SK-N-SH (cell line): ENCODE measurements around the gene RPRD2. TPM values are rescaled to one million over a fixed set of nuclear protein-coding genes. Genes with fewer than 3 reads are reported as not detected.

Source experiments
- CTCF ChIA-PET: fragments of 300-600, 350-600 bp; formaldehyde crosslinking; extraction: SDS; loops from one replicate; lab custom pipeline; 2021; lab: Yijun Ruan, JAX
- POLR2A ChIA-PET: fragments of 350-600 bp; sonication (Branson Sonifier 250); formaldehyde crosslinking; extraction: SDS; loops from one replicate; lab custom pipeline; 2020; ENCODE audit warnings: antibody characterized with exemption, inconsistent platforms; lab: Yijun Ruan, JAX
- DNase-seq: peaks from one replicate; pipeline ENCODE4 v3.0.0; 2012
- H2AFZ ChIP-seq: fragments of 200-600 bp; sonication (generic); 2 replicates; pipeline ENCODE4 v1.8.1; 2016; ENCODE audit warnings: antibody characterized with exemption, mild to moderate bottlenecking, low read depth
- H3F3A ChIP-seq: fragments of 200-600 bp; sonication (generic); replicated peaks from 2 replicates; pipeline ENCODE3; 2016; ENCODE audit warnings: antibody characterized with exemption, mild to moderate bottlenecking; ENCODE audit not compliant: insufficient read depth
- H3K27ac ChIP-seq, 2 experiments: fragments of 200-500 bp in 1 of 2; fragments of 200-600 bp in 1 of 2; sonication (Bioruptor generic) in 1 of 2; sonication (generic), shearing (Covaris generic) in 1 of 2; 2 replicates each; pipeline versions ENCODE4 v1.5.1 to v1.6.1; 2014 to 2016; ENCODE audit warnings: low read depth in 2 of 2, inconsistent platforms in 1 of 2, low read length in 1 of 2, mild to moderate bottlenecking in 1 of 2, mixed read lengths in 1 of 2
- H3K27me3 ChIP-seq: fragments of 200-600 bp; sonication (generic), shearing (Covaris generic); 2 replicates; pipeline ENCODE4 v1.6.1; 2016; ENCODE audit warnings: mixed run types; ENCODE audit not compliant: insufficient read depth
- H3K36me3 ChIP-seq, 2 experiments: fragments of 200-500 bp in 1 of 2; fragments of 200-600 bp in 1 of 2; sonication (Bioruptor generic) in 1 of 2; sonication (generic) in 1 of 2; replicated peaks in 1 of 2; 2 replicates each; pipeline versions ENCODE3 to v1.5.1; 2014 to 2016; ENCODE audit warnings: low read length in 1 of 2, mild to moderate bottlenecking in 1 of 2; ENCODE audit not compliant: insufficient read depth in 2 of 2, control insufficient read depth in 1 of 2
- H3K4me1 ChIP-seq, 2 experiments: fragments of 200-500 bp in 1 of 2; fragments of 200-600 bp in 1 of 2; sonication (Bioruptor generic) in 1 of 2; sonication (generic), shearing (Covaris generic) in 1 of 2; 2 replicates each; pipeline versions ENCODE4 v1.5.1 to v1.6.1; 2014 to 2016; ENCODE audit warnings: low read depth in 1 of 2, low read length in 1 of 2, mixed run types in 1 of 2; ENCODE audit not compliant: insufficient read depth in 2 of 2, control insufficient read depth in 1 of 2
- H3K4me2 ChIP-seq: fragments of 200-600 bp; sonication (generic), shearing (Covaris generic); 2 replicates; pipeline ENCODE4 v1.6.1; 2017; ENCODE audit warnings: mixed run types
- H3K4me3 ChIP-seq, 2 experiments: fragments of 200-500 bp in 1 of 2; fragments of 200-600 bp in 1 of 2; sonication (Bioruptor generic) in 1 of 2; sonication (generic), shearing (Covaris generic) in 1 of 2; 2 replicates each; pipeline versions ENCODE4 v1.5.1 to v1.8.1; 2014 to 2016; ENCODE audit warnings: low read depth in 2 of 2, inconsistent platforms in 1 of 2, low read length in 1 of 2, mild to moderate bottlenecking in 1 of 2, mixed read lengths in 1 of 2, moderate library complexity in 1 of 2
- H3K79me2 ChIP-seq: fragments of 200-600 bp; sonication (generic); 2 replicates; pipeline ENCODE4 v1.8.1; 2017; ENCODE audit warnings: mild to moderate bottlenecking; ENCODE audit not compliant: insufficient read depth
- H3K9ac ChIP-seq: fragments of 200-600 bp; sonication (generic); 2 replicates; pipeline ENCODE4 v1.6.1; 2017; ENCODE audit warnings: mixed run types
- H3K9me2 ChIP-seq: fragments of 200-600 bp; sonication (generic); 2 replicates; pipeline ENCODE4 v1.6.1; 2017; ENCODE audit warnings: mixed run types
- H3K9me3 ChIP-seq: fragments of 200-600 bp; sonication (generic); 2 replicates; pipeline ENCODE4 v1.6.1; 2017; ENCODE audit warnings: mixed run types, mild to moderate bottlenecking, moderate library complexity
- H4K20me1 ChIP-seq: fragments of 200-600 bp; sonication (generic); 2 replicates; pipeline ENCODE4 v1.6.1; 2017; ENCODE audit warnings: mild to moderate bottlenecking, mixed run types; ENCODE audit not compliant: insufficient read depth
- CHD2 ChIP-seq: fragments of 150-350 bp; IDR thresholded peaks from 2 replicates; pipeline ENCODE4 v1.6.1; 2018; ENCODE audit warnings: low read length; ENCODE audit not compliant: partially characterized antibody
- EZH2phosphoT487 ChIP-seq: fragments of 200-600 bp; sonication (generic); IDR thresholded peaks from 2 replicates; pipeline ENCODE4 v1.6.1; 2017; ENCODE audit warnings: low read depth, mixed run types, mild to moderate bottlenecking, antibody characterized with exemption, moderate library complexity, borderline replicate concordance
- FOXJ3 ChIP-seq: sonication (generic); formaldehyde crosslinking; IDR thresholded peaks from 2 replicates; pipeline ENCODE4 v1.5.1; 2020; ENCODE audit warnings: mild to moderate bottlenecking, missing genetic modification reagents
- GABPA ChIP-seq: IDR thresholded peaks from 2 replicates; pipeline ENCODE4 v1.4.0; 2012; ENCODE audit warnings: low read depth, mild to moderate bottlenecking
- GATA2 ChIP-seq: sonication (generic); formaldehyde crosslinking; IDR thresholded peaks from 2 replicates; pipeline ENCODE4 v1.5.0; 2020; ENCODE audit warnings: mild to moderate bottlenecking, missing genetic modification reagents
- JUND ChIP-seq: IDR thresholded peaks from 2 replicates; pipeline ENCODE4 v1.4.0; 2012
- MXI1 ChIP-seq: IDR thresholded peaks from 2 replicates; pipeline ENCODE4 v1.6.1; 2012; ENCODE audit warnings: mild to moderate bottlenecking, low read depth, low read length, improper control_type of control experiment
- NFIC ChIP-seq: IDR thresholded peaks from 2 replicates; pipeline ENCODE4 v1.4.0; 2012; ENCODE audit warnings: borderline replicate concordance
- NRF1 ChIP-seq: IDR thresholded peaks from 2 replicates; pipeline ENCODE4 v1.6.1; 2012; ENCODE audit warnings: low read depth, mild to moderate bottlenecking, low read length
- SIN3A ChIP-seq: IDR thresholded peaks from 2 replicates; pipeline ENCODE4 v1.6.1; 2012; ENCODE audit warnings: low read depth, mild to moderate bottlenecking, low read length, moderate library complexity, borderline replicate concordance
- SMC3 ChIP-seq: IDR thresholded peaks from 2 replicates; pipeline ENCODE4 v1.6.1; 2012; ENCODE audit warnings: low read depth, low read length, improper control_type of control experiment
- TAF1 ChIP-seq: IDR thresholded peaks from 2 replicates; pipeline ENCODE4 v1.6.1; 2012; ENCODE audit warnings: low read depth, mild to moderate bottlenecking, low read length, moderate library complexity, borderline replicate concordance
- TCF12 ChIP-seq: IDR thresholded peaks from 2 replicates; pipeline ENCODE4 v1.4.0; 2012
- TEAD4 ChIP-seq: IDR thresholded peaks from 2 replicates; pipeline ENCODE4 v1.4.0; 2012; ENCODE audit warnings: mild to moderate bottlenecking, borderline replicate concordance; ENCODE audit not compliant: insufficient read depth
- WGBS: methylation state at CpG from one replicate; pipeline ENCODE4 v1.1.6; 2017; ENCODE audit warnings: low lambda C conversion rate; 5-methylcytosine and 5-hydroxymethylcytosine counted together
- polyA plus RNA-seq, 3 experiments: library from polyadenylated mRNA; depleted of rRNA; stranded (reverse); fragments of >200 nt; gene quantifications; 2 replicates each; pipeline ENCODE4 v1.2.3, GENCODE V29; 2012
- TF ChIP-seq, protein P1 (sequence below): IDR thresholded peaks from 2 replicates; pipeline ENCODE4; 2012
- TF ChIP-seq, protein P2 (sequence below): IDR thresholded peaks from 2 replicates; pipeline ENCODE4 v1.6.1; 2012; ENCODE audit warnings: mild to moderate bottlenecking, low read depth, low read length, moderate library complexity
- TF ChIP-seq, protein P3 (sequence below): IDR thresholded peaks from 2 replicates; pipeline ENCODE4 v1.4.0; 2012; ENCODE audit warnings: low read depth, borderline replicate concordance
- TF ChIP-seq, protein P4 (sequence below): fragments of 150-350 bp; IDR thresholded peaks from 2 replicates; pipeline ENCODE4 v1.6.1; 2016; ENCODE audit warnings: mild to moderate bottlenecking, low read depth, low read length
- TF ChIP-seq, protein P5 (sequence below): fragments of 150-350 bp; IDR thresholded peaks from 2 replicates; pipeline ENCODE4 v1.6.1; 2017; ENCODE audit warnings: antibody characterized with exemption, low read length, low read depth, borderline replicate concordance

RPRD2 gene
- polyA plus RNA-seq, 1 of the 3 experiments (the other 2 are of a cell fraction): 9.2 TPM

DNA sequence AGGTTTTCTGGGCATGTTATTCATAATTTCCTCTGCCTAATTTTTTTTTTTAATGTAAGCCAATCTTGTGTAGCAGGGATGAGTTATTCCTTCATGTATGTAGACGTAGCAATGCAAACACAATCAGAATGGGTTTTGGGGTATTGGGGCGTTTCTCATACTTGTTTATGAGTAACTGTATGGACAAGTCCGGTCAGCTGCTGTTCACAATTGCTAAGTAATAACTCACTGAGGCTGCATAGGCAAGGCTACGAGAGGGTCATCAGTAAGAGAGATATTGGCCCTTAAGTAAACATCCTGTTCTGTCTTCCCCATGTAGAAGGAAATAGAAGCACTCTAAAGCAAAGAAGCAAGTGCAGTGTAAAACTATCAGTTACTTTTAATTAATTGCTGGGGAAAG, 113.8 kb downstream of the RPRD2 start (continued):
- TF ChIP-seq, protein P1, sequence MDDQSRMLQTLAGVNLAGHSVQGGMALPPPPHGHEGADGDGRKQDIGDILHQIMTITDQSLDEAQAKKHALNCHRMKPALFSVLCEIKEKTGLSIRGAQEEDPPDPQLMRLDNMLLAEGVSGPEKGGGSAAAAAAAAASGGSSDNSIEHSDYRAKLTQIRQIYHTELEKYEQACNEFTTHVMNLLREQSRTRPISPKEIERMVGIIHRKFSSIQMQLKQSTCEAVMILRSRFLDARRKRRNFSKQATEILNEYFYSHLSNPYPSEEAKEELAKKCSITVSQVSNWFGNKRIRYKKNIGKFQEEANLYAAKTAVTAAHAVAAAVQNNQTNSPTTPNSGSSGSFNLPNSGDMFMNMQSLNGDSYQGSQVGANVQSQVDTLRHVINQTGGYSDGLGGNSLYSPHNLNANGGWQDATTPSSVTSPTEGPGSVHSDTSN: no peak
- TF ChIP-seq TEAD4 (no peak), TAF1 (no peak), GATA2 (no peak), GABPA (no peak), FOXJ3 (no peak), NFIC (no peak)

DNA sequence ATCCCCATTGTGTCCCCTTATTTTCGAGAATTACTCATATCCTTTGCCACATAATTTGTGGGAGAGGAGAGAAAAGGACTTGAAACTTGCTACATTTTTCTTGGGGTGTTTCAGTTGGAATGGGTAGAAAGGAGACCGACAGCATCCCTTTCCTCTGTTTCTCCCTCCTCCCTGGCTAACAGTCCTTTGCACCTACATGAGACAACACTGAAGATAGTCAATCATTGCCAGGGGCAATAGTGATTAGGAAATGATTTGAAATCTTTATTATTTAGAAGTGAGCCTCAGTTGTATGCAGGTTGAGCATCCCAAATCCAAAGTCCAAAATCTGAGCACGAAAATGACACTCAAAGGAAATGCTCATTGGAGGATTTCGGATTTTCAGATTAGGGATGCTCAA, 115.4 kb downstream of the RPRD2 start:
- WGBS: 57% methylated on average over 4 of the region's 4 CpGs
- ChIA-PET CTCF (interaction anchor here (1.1 kb wide), 1 partner anchor 54 kb away, joined by 3 read pairs; no protein-coding TSS in a partner anchor), POLR2A (no interaction called here)
- DNase-seq: no peak
- Histone ChIP-seq H3K9me2 (no peaks in the 10 kb centered on the region), H3K4me2 (no peak overlapping the region), H3F3A (peaks cover 3% of the 10 kb centered on the region), H2AFZ (no peak overlapping the region), H3K27ac (no peak overlapping the region), H3K9ac (no peak overlapping the region), H3K4me3 (no peak overlapping the region), H4K20me1 (no peaks in the 10 kb centered on the region), H3K36me3 (peaks cover 0 to 8% of the 10 kb centered on the region in 2 experiments), H3K27me3 (no peaks in the 10 kb centered on the region), H3K79me2 (no peaks in the 10 kb centered on the region), H3K9me3 (no peaks in the 10 kb centered on the region), H3K4me1 (no peaks in the 10 kb centered on the region)
- TF ChIP-seq, protein P2, sequence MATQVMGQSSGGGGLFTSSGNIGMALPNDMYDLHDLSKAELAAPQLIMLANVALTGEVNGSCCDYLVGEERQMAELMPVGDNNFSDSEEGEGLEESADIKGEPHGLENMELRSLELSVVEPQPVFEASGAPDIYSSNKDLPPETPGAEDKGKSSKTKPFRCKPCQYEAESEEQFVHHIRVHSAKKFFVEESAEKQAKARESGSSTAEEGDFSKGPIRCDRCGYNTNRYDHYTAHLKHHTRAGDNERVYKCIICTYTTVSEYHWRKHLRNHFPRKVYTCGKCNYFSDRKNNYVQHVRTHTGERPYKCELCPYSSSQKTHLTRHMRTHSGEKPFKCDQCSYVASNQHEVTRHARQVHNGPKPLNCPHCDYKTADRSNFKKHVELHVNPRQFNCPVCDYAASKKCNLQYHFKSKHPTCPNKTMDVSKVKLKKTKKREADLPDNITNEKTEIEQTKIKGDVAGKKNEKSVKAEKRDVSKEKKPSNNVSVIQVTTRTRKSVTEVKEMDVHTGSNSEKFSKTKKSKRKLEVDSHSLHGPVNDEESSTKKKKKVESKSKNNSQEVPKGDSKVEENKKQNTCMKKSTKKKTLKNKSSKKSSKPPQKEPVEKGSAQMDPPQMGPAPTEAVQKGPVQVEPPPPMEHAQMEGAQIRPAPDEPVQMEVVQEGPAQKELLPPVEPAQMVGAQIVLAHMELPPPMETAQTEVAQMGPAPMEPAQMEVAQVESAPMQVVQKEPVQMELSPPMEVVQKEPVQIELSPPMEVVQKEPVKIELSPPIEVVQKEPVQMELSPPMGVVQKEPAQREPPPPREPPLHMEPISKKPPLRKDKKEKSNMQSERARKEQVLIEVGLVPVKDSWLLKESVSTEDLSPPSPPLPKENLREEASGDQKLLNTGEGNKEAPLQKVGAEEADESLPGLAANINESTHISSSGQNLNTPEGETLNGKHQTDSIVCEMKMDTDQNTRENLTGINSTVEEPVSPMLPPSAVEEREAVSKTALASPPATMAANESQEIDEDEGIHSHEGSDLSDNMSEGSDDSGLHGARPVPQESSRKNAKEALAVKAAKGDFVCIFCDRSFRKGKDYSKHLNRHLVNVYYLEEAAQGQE: no peak
- TF ChIP-seq SIN3A (no peak), EZH2phosphoT487 (no peak), TCF12 (no peak), GABPA (no peak), JUND (no peak), CHD2 (no peak), NRF1 (no peak), MXI1 (no peak), TEAD4 (no peak), SMC3 (no peak)
- TF ChIP-seq, protein P3, sequence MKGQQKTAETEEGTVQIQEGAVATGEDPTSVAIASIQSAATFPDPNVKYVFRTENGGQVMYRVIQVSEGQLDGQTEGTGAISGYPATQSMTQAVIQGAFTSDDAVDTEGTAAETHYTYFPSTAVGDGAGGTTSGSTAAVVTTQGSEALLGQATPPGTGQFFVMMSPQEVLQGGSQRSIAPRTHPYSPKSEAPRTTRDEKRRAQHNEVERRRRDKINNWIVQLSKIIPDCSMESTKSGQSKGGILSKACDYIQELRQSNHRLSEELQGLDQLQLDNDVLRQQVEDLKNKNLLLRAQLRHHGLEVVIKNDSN: no peak
- TF ChIP-seq, protein P4, sequence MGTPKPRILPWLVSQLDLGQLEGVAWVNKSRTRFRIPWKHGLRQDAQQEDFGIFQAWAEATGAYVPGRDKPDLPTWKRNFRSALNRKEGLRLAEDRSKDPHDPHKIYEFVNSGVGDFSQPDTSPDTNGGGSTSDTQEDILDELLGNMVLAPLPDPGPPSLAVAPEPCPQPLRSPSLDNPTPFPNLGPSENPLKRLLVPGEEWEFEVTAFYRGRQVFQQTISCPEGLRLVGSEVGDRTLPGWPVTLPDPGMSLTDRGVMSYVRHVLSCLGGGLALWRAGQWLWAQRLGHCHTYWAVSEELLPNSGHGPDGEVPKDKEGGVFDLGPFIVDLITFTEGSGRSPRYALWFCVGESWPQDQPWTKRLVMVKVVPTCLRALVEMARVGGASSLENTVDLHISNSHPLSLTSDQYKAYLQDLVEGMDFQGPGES: no peak
- TF ChIP-seq, protein P5, sequence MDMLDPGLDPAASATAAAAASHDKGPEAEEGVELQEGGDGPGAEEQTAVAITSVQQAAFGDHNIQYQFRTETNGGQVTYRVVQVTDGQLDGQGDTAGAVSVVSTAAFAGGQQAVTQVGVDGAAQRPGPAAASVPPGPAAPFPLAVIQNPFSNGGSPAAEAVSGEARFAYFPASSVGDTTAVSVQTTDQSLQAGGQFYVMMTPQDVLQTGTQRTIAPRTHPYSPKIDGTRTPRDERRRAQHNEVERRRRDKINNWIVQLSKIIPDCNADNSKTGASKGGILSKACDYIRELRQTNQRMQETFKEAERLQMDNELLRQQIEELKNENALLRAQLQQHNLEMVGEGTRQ: no peak
